Effector memory CD4-positive, alpha-beta T cell (primary cell): ENCODE data around the gene CYP2R1.
A peak's percentile ranks its signal among the peaks of the same experiment; 100 is the strongest.

ENCODE experiments used
- DNase-seq, 3 donors: peaks; one replicate each; pipeline ENCODE4 v3.0.0-alpha.2; 2020
- H3K27ac ChIP-seq: 2 replicates; pipeline ENCODE4 v1.7.0; 2013; ENCODE audit warnings: mild to moderate bottlenecking, low read length, moderate library complexity; ENCODE audit not compliant: insufficient read depth, poor library complexity, severe bottlenecking
- H3K27me3 ChIP-seq: replicated peaks from 2 replicates; pipeline ENCODE4 v1.7.0; 2013; ENCODE audit warnings: mild to moderate bottlenecking, low read length; ENCODE audit not compliant: insufficient read depth, control insufficient read depth, poor library complexity, severe bottlenecking
- H3K36me3 ChIP-seq: 2 replicates; pipeline ENCODE4 v1.7.0; 2013; ENCODE audit warnings: mild to moderate bottlenecking, low read length, moderate library complexity; ENCODE audit not compliant: control insufficient read depth, insufficient read depth
- H3K4me1 ChIP-seq: 2 replicates; pipeline ENCODE4 v1.7.0; 2013; ENCODE audit warnings: low read length, mild to moderate bottlenecking; ENCODE audit not compliant: control insufficient read depth, insufficient read depth, poor library complexity, severe bottlenecking
- H3K4me3 ChIP-seq: 2 replicates; pipeline ENCODE4 v1.7.0; 2013; ENCODE audit warnings: low read length, low read depth, mild to moderate bottlenecking; ENCODE audit not compliant: insufficient read depth, poor library complexity, severe bottlenecking
- H3K9me3 ChIP-seq: 2 replicates; pipeline ENCODE4 v1.7.0; 2013; ENCODE audit warnings: mild to moderate bottlenecking, low read length, moderate library complexity; ENCODE audit not compliant: control insufficient read depth
- total RNA-seq, 3 donors: gene quantifications; one replicate each; lab custom pipeline; 2026; lab: John Stamatoyannopoulos, UW

CYP2R1 gene, protein sequence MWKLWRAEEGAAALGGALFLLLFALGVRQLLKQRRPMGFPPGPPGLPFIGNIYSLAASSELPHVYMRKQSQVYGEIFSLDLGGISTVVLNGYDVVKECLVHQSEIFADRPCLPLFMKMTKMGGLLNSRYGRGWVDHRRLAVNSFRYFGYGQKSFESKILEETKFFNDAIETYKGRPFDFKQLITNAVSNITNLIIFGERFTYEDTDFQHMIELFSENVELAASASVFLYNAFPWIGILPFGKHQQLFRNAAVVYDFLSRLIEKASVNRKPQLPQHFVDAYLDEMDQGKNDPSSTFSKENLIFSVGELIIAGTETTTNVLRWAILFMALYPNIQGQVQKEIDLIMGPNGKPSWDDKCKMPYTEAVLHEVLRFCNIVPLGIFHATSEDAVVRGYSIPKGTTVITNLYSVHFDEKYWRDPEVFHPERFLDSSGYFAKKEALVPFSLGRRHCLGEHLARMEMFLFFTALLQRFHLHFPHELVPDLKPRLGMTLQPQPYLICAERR
- 14.5 to 19.9 (median 17.1) reads per million in 3 donors for total RNA-seq

- peak; percentile 77 to 89 (median 86) for DNase-seq
- H3K4me1 ChIP-seq = peaks cover 6% of the 10 kb centered on the region
- H3K4me3 ChIP-seq = peak within 1 kb of the TSS; percentile 70
- H3K9me3 ChIP-seq = no peaks in the 10 kb centered on the region
- no peaks in the 10 kb centered on the region for H3K27me3 ChIP-seq
- H3K27ac ChIP-seq = peak within 1 kb of the TSS; percentile 87
- no peaks in the 10 kb centered on the region for H3K36me3 ChIP-seq
Observed at GRCh38 chr11:14892036-14892556, at the start of gene CYP2R1. TSS of gene CYP2R1 (minus strand) at chr11:14892231. CDS start at chr11:14892205, 26 bp downstream.

DNA sequence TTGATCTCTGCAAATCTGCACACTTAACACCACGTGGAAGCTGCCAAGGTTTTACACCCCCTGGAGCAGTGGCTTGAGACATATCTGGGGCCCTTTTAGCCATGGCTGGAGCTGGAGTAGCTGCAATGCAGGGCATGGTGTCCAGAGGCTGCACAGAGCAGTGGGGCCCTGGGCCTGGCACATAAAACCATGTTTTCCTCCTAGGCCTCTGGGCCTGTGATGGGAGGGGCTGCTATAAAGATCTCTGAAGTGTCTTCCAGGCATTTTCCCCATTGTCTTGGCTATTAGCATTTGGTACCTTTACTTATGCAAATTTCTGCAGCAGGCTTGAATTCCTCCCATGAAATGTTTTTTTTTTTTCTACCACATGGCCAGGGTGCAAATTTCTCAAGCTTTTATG, 46.9 kb upstream of the CYP2R1 start:
- H3K9me3 ChIP-seq = no peaks in the 10 kb centered on the region

DNA sequence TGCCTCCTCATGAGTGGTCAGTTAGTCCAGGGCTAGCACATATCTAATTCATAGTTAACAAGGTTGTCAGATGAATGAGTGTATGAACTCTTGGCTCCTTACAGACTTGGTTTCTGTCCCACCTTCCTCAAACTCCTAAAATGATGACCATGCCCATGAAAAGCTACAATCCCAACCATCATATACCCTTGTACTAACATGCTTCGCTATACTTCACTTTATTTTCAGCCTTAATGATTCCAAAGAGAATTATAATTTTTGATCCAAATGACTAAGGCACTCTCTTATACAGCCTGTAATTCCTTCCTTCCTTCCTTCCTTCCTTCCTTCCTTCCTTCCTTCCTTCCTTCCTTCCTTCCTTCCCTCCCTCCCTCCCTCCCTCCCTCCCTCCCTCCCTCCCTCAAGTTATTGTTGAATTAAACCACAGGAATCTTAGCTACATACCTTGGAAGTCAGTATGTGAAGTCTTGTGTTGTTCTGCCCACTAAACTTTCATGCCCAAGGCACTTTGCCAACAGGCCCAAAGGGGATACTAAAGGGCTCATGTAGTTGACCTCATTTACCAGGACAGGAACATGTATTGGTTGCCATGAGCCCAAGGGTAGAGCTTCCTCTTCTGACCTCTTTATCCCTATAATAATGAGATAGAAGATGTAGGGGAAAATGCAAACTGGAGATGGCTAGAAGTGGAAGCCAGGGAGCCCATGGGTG, 42.8 kb upstream of the CYP2R1 start:
- no peaks in the 10 kb centered on the region for H3K9me3 ChIP-seq
- no peaks in the 10 kb centered on the region for H3K4me1 ChIP-seq
- DNase-seq = no peak
- H3K27me3 ChIP-seq = no peaks in the 10 kb centered on the region
- no peak overlapping the region for H3K27ac ChIP-seq
- no peaks in the 10 kb centered on the region for H3K36me3 ChIP-seq
- no peak overlapping the region for H3K4me3 ChIP-seq

More for the DNA sequence above, 46.9 kb upstream of the CYP2R1 start:
- DNase-seq = no peak
- Histone ChIP-seq H3K4me1 (no peaks in the 10 kb centered on the region), H3K27me3 (no peaks in the 10 kb centered on the region), H3K36me3 (no peaks in the 10 kb centered on the region), H3K27ac (no peak overlapping the region), H3K4me3 (no peak overlapping the region)

DNA sequence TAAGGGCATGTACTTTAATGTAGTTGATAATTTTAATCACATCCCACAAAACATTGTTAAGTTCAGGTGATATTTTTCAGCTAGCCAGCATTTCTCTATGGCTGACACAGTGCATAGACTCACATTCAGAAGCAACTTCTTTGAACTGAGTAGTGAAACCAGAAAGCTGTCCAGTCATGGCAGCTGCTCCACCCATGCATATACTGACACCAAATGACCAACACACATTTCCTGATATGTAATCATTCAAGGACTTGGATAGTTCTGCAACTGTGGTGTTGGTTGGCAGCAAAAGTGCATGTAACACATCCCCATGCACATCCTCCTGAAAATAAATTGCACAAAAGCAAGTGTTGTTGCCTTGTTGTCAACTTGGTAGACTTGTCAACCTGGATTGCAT, 40.4 kb upstream of the CYP2R1 start:
- no peak overlapping the region for H3K4me3 ChIP-seq
- no peak overlapping the region for H3K27ac ChIP-seq
- no peak for DNase-seq
- no peaks in the 10 kb centered on the region for H3K27me3 ChIP-seq
- H3K9me3 ChIP-seq = no peaks in the 10 kb centered on the region
- H3K4me1 ChIP-seq = no peaks in the 10 kb centered on the region
- no peaks in the 10 kb centered on the region for H3K36me3 ChIP-seq

GRCh38 chr11:14930369-14930768, 38.3 kb upstream of the CYP2R1 start:
- Histone ChIP-seq H3K36me3 (no peaks in the 10 kb centered on the region), H3K9me3 (no peaks in the 10 kb centered on the region), H3K4me1 (no peaks in the 10 kb centered on the region), H3K27me3 (no peaks in the 10 kb centered on the region), H3K27ac (no peak overlapping the region), H3K4me3 (no peak overlapping the region)
- DNase-seq = no peak

DNA sequence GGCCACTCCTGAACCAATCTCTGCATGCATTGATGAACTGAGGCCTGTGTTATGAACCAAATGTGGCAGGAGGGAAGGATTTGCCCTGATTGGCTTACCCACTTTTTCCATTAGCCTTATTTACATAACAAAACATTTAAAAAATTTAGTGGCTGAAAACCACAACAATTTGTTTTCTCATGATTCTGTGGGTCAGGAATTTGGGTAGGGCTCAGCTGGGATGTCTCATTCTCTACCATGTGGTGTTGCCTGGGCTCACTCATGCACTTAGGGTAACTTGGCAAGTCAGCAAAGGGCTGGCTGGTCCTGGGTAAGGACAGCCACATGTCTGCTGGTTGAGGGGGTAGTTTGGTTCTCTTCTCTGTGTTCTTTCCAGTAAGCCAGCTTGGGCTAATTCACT, 35.1 kb upstream of the CYP2R1 start:
- Histone ChIP-seq H3K36me3 (no peaks in the 10 kb centered on the region), H3K4me3 (no peak overlapping the region), H3K27ac (no peak overlapping the region), H3K4me1 (no peaks in the 10 kb centered on the region), H3K27me3 (no peaks in the 10 kb centered on the region), H3K9me3 (no peaks in the 10 kb centered on the region)
- no peak for DNase-seq

DNA sequence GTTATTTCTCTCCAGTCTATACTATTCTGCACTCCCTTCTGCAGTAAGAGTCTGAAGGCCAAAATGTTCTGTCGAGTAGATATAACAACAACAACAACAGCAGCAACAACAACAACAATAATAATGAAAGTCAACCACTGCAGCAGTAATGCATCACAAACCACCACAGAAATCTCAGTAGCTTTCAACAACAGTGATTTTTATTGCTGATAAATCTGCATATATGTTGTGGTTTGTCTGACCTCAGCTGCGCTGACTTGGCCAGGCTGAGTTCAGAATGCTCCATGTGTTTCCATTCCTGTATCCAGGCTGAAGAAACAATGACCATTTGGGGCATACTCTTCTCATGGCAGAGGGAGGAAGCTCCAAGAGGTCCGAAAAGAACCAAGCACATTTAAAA, 32.3 kb upstream of the CYP2R1 start:
- no peaks in the 10 kb centered on the region for H3K4me1 ChIP-seq

DNA sequence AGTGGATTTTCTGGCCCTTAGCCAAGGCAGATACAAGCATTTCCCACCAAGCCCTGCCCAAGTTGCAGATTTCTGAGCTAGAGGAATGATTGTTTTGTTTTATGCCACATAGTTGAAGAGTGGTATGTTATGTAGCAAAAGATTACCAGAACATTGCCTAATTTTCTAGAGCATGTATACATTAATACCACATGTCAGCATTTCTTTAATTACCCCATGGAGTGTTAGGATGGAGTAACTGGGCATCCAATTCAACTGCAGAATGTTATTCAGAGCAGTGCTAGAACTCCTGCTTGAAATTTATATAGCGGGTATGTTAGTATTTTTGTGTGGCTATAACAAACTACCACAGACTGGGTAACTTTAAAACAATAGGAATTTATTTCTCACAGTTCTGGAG, 24.4 kb upstream of the CYP2R1 start:
- H3K27me3 ChIP-seq = no peaks in the 10 kb centered on the region
- no peaks in the 10 kb centered on the region for H3K4me1 ChIP-seq
- no peak overlapping the region for H3K4me3 ChIP-seq
- no peaks in the 10 kb centered on the region for H3K36me3 ChIP-seq
- no peaks in the 10 kb centered on the region for H3K9me3 ChIP-seq
- H3K27ac ChIP-seq = no peak overlapping the region
- no peak for DNase-seq

More for the DNA sequence above, 32.3 kb upstream of the CYP2R1 start:
- no peaks in the 10 kb centered on the region for H3K36me3 ChIP-seq
- H3K27ac ChIP-seq = no peak overlapping the region
- DNase-seq = no peak
- H3K27me3 ChIP-seq = no peaks in the 10 kb centered on the region
- H3K4me3 ChIP-seq = no peak overlapping the region
- no peaks in the 10 kb centered on the region for H3K9me3 ChIP-seq

- no peaks in the 10 kb centered on the region for H3K36me3 ChIP-seq
- H3K27me3 ChIP-seq = no peaks in the 10 kb centered on the region
- no peak overlapping the region for H3K4me3 ChIP-seq
- DNase-seq = no peak
- H3K9me3 ChIP-seq = no peaks in the 10 kb centered on the region
- no peaks in the 10 kb centered on the region for H3K4me1 ChIP-seq
- no peak overlapping the region for H3K27ac ChIP-seq
Observed at GRCh38 chr11:14914536-14914935, 22.5 kb upstream of the CYP2R1 start.
